Measurements from ENCODE around the gene LRCOL1. TPM values are rescaled to one million over a fixed set of nuclear protein-coding genes. Genes with fewer than 3 reads are reported as not detected.

The LRCOL1 gene
- total RNA-seq, 8 experiments from 2014 or later = 0.16 to 1.0 (median 0.45) TPM; not detected in 4

GRCh38 chr12:132591107-132591935 lies 19.1 kb downstream of the LRCOL1 start:
- in situ Hi-C loops (cut with MboI; ENCODE audit: low pct_unique_long_range_greater_than_20kb in 2 of 9, low sequenced_read_pairs in 9 of 9, unreplicated experiment in 9 of 9) = no loop called here
- ATAC-seq (replicated peaks in 6 of 8) = no peak
- Histone ChIP-seq H3K4me3 (no peak overlapping the region), H3K4me1 (replicated peaks in 1 of 2) (peaks cover 6 to 10% of the 10 kb centered on the region in 2 donors), H3K27ac (no peak overlapping the region)
- 0 to 90% (median 71%) methylated on average over 1 to 17 of the region's 45 CpGs; no CpG with 5 or more reads in 3 of the 10 experiments for WGBS, 10 experiments

- peaks cover 6 to 10% of the 10 kb centered on the region in 2 donors for H3K4me1 ChIP-seq (replicated peaks in 1 of 2)
- ATAC-seq (replicated peaks in 6 of 8) = no peak
- no peak overlapping the region for H3K27ac ChIP-seq
- 50 to 83% (median 75%) methylated on average over 2 to 11 of the region's 19 CpGs; no CpG with 5 or more reads in 4 of the 10 experiments for WGBS, 10 experiments
- in situ Hi-C loops (cut with MboI; ENCODE audit: low pct_unique_long_range_greater_than_20kb in 2 of 9, low sequenced_read_pairs in 9 of 9, unreplicated experiment in 9 of 9) = no loop called here
- H3K4me3 ChIP-seq = no peak overlapping the region
Observed at GRCh38 chr12:132588821-132589669, 21.3 kb downstream of the LRCOL1 start.

GRCh38 chr12:132588319-132588718 lies 22.1 kb downstream of the LRCOL1 start:
- Histone ChIP-seq H3K27ac (no peak overlapping the region), H3K4me1 (replicated peaks in 1 of 2) (peaks cover 1 to 6% of the 10 kb centered on the region in 2 donors), H3K4me3 (no peak overlapping the region)
- in situ Hi-C loops (cut with MboI; ENCODE audit: low pct_unique_long_range_greater_than_20kb in 2 of 9, low sequenced_read_pairs in 9 of 9, unreplicated experiment in 9 of 9) = no loop called here
- 40 to 73% (median 63%) methylated on average over 1 to 6 of the region's 6 CpGs; no CpG with 5 or more reads in 6 of the 10 experiments for WGBS, 10 experiments
- no peak for ATAC-seq (replicated peaks in 6 of 8)

- in situ Hi-C loops (cut with MboI; ENCODE audit: low pct_unique_long_range_greater_than_20kb in 2 of 9, low sequenced_read_pairs in 9 of 9, unreplicated experiment in 9 of 9) = no loop called here
- ATAC-seq (replicated peaks in 6 of 8) = no peak
- WGBS, 10 experiments = 43 to 80% methylated on average over 1 to 2 of the region's 3 CpGs; no CpG with 5 or more reads in 8 of the 10 experiments
- no peak overlapping the region for H3K4me3 ChIP-seq
- no peak overlapping the region for H3K27ac ChIP-seq
- peaks cover under 1 to 1% of the 10 kb centered on the region in 2 donors for H3K4me1 ChIP-seq (replicated peaks in 1 of 2)
Observed at GRCh38 chr12:132587781-132588180, 22.6 kb downstream of the LRCOL1 start.

- peaks cover 0 to 7% of the 10 kb centered on the region in 2 donors for H3K4me1 ChIP-seq (replicated peaks in 1 of 2)
- in situ Hi-C loops (cut with MboI; ENCODE audit: low pct_unique_long_range_greater_than_20kb in 2 of 9, low sequenced_read_pairs in 9 of 9, unreplicated experiment in 9 of 9) = no loop called here
- no CpG with 5 or more reads among the region's 18 CpGs for WGBS, 10 experiments
- ATAC-seq (replicated peaks in 6 of 8) = peak in 1 of 8 experiments; percentile 3
- no peak overlapping the region for H3K27ac ChIP-seq
- H3K4me3 ChIP-seq = no peak overlapping the region
Observed at GRCh38 chr12:132586929-132587328, 23.5 kb downstream of the LRCOL1 start.

GRCh38 chr12:132585177-132585576 lies 25.2 kb downstream of the LRCOL1 start:
- ATAC-seq (replicated peaks in 6 of 8) = no peak
- Histone ChIP-seq H3K27ac (no peak overlapping the region), H3K4me3 (no peak overlapping the region), H3K4me1 (replicated peaks in 1 of 2) (peaks cover 0 to 13% of the 10 kb centered on the region in 2 donors)
- in situ Hi-C loops (cut with MboI; ENCODE audit: low pct_unique_long_range_greater_than_20kb in 2 of 9, low sequenced_read_pairs in 9 of 9, unreplicated experiment in 9 of 9) = no loop called here
- no CpG with 5 or more reads among the region's 24 CpGs for whole genome bisulfite sequencing, 10 experiments

- ATAC-seq (replicated peaks in 6 of 8) = no peak
- in situ Hi-C loops (cut with MboI; ENCODE audit: low pct_unique_long_range_greater_than_20kb in 2 of 9, low sequenced_read_pairs in 9 of 9, unreplicated experiment in 9 of 9) = no loop called here
- H3K4me3 ChIP-seq = no peak overlapping the region
- WGBS, 10 experiments = 42 to 100% (median 47%) methylated on average over 2 to 8 of the region's 14 CpGs; no CpG with 5 or more reads in 5 of the 10 experiments
- no peak overlapping the region for H3K27ac ChIP-seq
- H3K4me1 ChIP-seq (replicated peaks in 1 of 2) = peaks cover 0 to 13% of the 10 kb centered on the region in 2 donors
Observed at GRCh38 chr12:132584429-132584828, 26.0 kb downstream of the LRCOL1 start.

GRCh38 chr12:132583736-132584135 lies 26.6 kb downstream of the LRCOL1 start:
- peak in 6 of 8 experiments; percentile 3 to 42 (median 14) for ATAC-seq (replicated peaks in 6 of 8)
- H3K4me3 ChIP-seq = peak overlapping the region in 2 of 5 donors; percentile 3 to 23
- H3K27ac ChIP-seq = no peak overlapping the region
- peaks cover 0 to 13% of the 10 kb centered on the region in 2 donors for H3K4me1 ChIP-seq (replicated peaks in 1 of 2)
- WGBS, 10 experiments = 14 to 100% (median 63%) methylated on average over 1 to 18 of the region's 29 CpGs; no CpG with 5 or more reads in 2 of the 10 experiments
- in situ Hi-C loops (cut with MboI; ENCODE audit: low pct_unique_long_range_greater_than_20kb in 2 of 9, low sequenced_read_pairs in 9 of 9, unreplicated experiment in 9 of 9) = no loop called here

- H3K27ac ChIP-seq = no peak overlapping the region
- in situ Hi-C loops (cut with MboI; ENCODE audit: low pct_unique_long_range_greater_than_20kb in 2 of 9, low sequenced_read_pairs in 9 of 9, unreplicated experiment in 9 of 9) = no loop called here
- H3K4me3 ChIP-seq = peak overlapping the region in 2 of 5 donors; percentile 3 to 23
Observed at GRCh38 chr12:132583411-132583710, 27.0 kb downstream of the LRCOL1 start.

GRCh38 chr12:132582582-132583410 lies 27.6 kb downstream of the LRCOL1 start:
- in situ Hi-C loops (cut with MboI; ENCODE audit: low pct_unique_long_range_greater_than_20kb in 2 of 9, low sequenced_read_pairs in 9 of 9, unreplicated experiment in 9 of 9) = no loop called here
- peak overlapping the region in 2 of 5 donors; percentile 3 to 23 for H3K4me3 ChIP-seq
- H3K4me1 ChIP-seq (replicated peaks in 1 of 2) = peaks cover 0 to 13% of the 10 kb centered on the region in 2 donors
- H3K27ac ChIP-seq = no peak overlapping the region
- ATAC-seq (replicated peaks in 6 of 8) = peak in 4 of 8 experiments; percentile 7 to 29 (median 22)
- WGBS, 10 experiments = 24% methylated on average over 15 of the region's 89 CpGs; no CpG with 5 or more reads in 9 of the 10 experiments

More at GRCh38 chr12:132583411-132583710, 27.0 kb downstream of the LRCOL1 start:
- ATAC-seq (replicated peaks in 6 of 8) = peak in 5 of 8 experiments; percentile 21 to 70 (median 62)
- H3K4me1 ChIP-seq (replicated peaks in 1 of 2) = peaks cover 0 to 13% of the 10 kb centered on the region in 2 donors
- no CpG with 5 or more reads among the region's 50 CpGs for WGBS, 10 experiments

GRCh38 chr12:132582058-132582420 lies 28.3 kb downstream of the LRCOL1 start:
- in situ Hi-C loops (cut with MboI; ENCODE audit: low pct_unique_long_range_greater_than_20kb in 2 of 9, low sequenced_read_pairs in 9 of 9, unreplicated experiment in 9 of 9) = no loop called here
- 0% methylated on average over 1 of the region's 24 CpGs; no CpG with 5 or more reads in 9 of the 10 experiments for WGBS, 10 experiments
- H3K27ac ChIP-seq = no peak overlapping the region
- peaks cover 0 to 13% of the 10 kb centered on the region in 2 donors for H3K4me1 ChIP-seq (replicated peaks in 1 of 2)
- H3K4me3 ChIP-seq = no peak overlapping the region
- ATAC-seq (replicated peaks in 6 of 8) = peak in 6 of 8 experiments; percentile 36 to 70 (median 60)

- in situ Hi-C loops (cut with MboI; ENCODE audit: low pct_unique_long_range_greater_than_20kb in 2 of 9, low sequenced_read_pairs in 9 of 9, unreplicated experiment in 9 of 9) = no loop called here
- 88 to 100% (median 100%) methylated on average over 3 to 4 of the region's 17 CpGs; no CpG with 5 or more reads in 7 of the 10 experiments for WGBS, 10 experiments
- peak in 2 of 8 experiments; percentile 4 to 6 for ATAC-seq (replicated peaks in 6 of 8)
- Histone ChIP-seq H3K4me3 (no peak overlapping the region), H3K4me1 (replicated peaks in 1 of 2) (peaks cover 0 to 13% of the 10 kb centered on the region in 2 donors), H3K27ac (no peak overlapping the region)
Observed at GRCh38 chr12:132581348-132582057, 28.9 kb downstream of the LRCOL1 start.
